NCI-H526 treated with DMSO at 0.1 percent for 48 hours (cell line): Measurements from ENCODE around the gene ETFB.

Experiments
- DNase-seq: peaks from one replicate; lab custom pipeline; 2025; lab: John Stamatoyannopoulos, UW

The ETFB gene

GRCh38 chr19:51295382-51296126, 70.6 kb downstream of the ETFB start:
- no peak for DNase-seq
